AG04449 (cell line): ENCODE measurements around the gene IQCK.
A peak's percentile ranks its signal among the peaks of the same experiment; 100 is the strongest.

ENCODE experiments used
- CTCF ChIA-PET: fragments of 350-600 bp; formaldehyde crosslinking; extraction: SDS; loops from one replicate; lab custom pipeline; 2021; ENCODE audit warnings: antibody characterized with exemption; lab: Yijun Ruan, JAX
- POLR2A ChIA-PET: fragments of 400-600, 350-600 bp; formaldehyde crosslinking; extraction: SDS; loops from one replicate; lab custom pipeline; 2020; ENCODE audit warnings: antibody characterized with exemption, inconsistent platforms; lab: Yijun Ruan, JAX
- DNase-seq: peaks from one replicate; pipeline ENCODE4 v3.0.0-alpha.2; 2010; ENCODE audit warnings: low read depth, low spot score
- H3K4me3 ChIP-seq: 2 replicates; pipeline ENCODE4 v1.5.1; 2011; ENCODE audit warnings: low read depth, mild to moderate bottlenecking, control low read depth, low read length
- TF ChIP-seq, protein P1 (sequence below): IDR thresholded peaks from one replicate; pipeline ENCODE4 v1.5.1; 2011; ENCODE audit warnings: mild to moderate bottlenecking, moderate library complexity, low read length, control low read depth, inconsistent platforms; ENCODE audit not compliant: insufficient read depth; ENCODE audit errors: missing control alignments

The IQCK gene

DNA sequence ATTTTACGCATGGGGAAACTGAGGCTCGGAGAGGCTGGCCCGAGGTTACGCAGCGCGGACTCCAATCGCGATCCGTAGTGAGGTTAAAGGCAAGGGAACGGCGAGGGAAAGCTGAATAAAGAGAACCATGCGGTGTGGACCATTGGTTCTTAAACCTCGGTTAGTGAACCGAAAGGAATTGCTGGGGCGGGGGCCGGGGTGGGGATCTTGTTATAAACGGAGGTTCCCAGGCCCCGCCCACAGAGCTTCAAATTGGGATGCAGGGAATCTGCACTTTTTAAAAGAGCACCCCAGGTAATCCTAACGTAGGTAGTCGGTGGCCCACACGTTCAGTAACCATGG, 524 bp downstream of the IQCK start:
- H3K4me3 ChIP-seq = peak overlapping the region; percentile 99
- TF ChIP-seq, protein P1, sequence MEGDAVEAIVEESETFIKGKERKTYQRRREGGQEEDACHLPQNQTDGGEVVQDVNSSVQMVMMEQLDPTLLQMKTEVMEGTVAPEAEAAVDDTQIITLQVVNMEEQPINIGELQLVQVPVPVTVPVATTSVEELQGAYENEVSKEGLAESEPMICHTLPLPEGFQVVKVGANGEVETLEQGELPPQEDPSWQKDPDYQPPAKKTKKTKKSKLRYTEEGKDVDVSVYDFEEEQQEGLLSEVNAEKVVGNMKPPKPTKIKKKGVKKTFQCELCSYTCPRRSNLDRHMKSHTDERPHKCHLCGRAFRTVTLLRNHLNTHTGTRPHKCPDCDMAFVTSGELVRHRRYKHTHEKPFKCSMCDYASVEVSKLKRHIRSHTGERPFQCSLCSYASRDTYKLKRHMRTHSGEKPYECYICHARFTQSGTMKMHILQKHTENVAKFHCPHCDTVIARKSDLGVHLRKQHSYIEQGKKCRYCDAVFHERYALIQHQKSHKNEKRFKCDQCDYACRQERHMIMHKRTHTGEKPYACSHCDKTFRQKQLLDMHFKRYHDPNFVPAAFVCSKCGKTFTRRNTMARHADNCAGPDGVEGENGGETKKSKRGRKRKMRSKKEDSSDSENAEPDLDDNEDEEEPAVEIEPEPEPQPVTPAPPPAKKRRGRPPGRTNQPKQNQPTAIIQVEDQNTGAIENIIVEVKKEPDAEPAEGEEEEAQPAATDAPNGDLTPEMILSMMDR = no peak
- ChIA-PET POLR2A (interaction anchor here (1.1 kb wide), 1 partner anchor 8 kb away, joined by 3 read pairs; no protein-coding TSS in a partner anchor), CTCF (interaction anchor here (1.0 to 1.1 kb wide), 2 partner anchors 156 to 170 kb away, joined by 3 to 4 read pairs; no protein-coding TSS in a partner anchor)
- no peak for DNase-seq

DNA sequence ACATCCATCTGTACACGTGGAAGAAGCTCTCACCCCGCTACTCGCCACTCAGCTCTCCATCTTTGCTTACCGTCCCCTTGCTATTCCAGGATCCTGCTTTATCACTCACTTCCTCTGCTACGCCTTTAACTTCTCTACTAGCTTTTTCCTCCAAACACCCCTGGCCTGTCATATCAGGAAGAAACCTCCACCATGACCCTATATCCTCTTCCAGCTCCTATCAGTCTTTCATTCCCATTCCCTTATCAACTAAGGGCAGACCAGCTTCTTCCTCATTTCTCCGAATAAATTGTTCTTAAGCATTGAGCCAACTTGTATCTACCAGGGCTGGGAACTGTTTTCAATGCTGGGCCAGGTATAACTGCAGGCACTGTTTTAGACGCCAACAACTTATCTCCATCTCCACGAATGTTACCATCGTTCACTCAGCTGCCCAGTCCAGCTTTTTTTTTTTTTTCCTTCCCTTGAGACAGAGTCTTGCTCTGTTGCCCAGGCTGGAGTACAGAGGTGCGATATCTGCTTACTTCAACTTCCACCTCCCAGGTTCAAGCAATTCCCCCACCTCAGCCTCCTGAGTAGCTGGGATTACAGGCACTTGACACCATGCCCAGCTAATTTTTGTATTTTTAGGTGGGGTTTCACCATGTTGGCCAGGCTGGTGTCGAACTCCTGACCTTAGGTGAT, 4.3 kb downstream of the IQCK start:
- DNase-seq = no peak
- TF ChIP-seq, protein P1 = no peak
- H3K4me3 ChIP-seq = no peak overlapping the region
- ChIA-PET POLR2A (no interaction called here), CTCF (no interaction called here)

DNA sequence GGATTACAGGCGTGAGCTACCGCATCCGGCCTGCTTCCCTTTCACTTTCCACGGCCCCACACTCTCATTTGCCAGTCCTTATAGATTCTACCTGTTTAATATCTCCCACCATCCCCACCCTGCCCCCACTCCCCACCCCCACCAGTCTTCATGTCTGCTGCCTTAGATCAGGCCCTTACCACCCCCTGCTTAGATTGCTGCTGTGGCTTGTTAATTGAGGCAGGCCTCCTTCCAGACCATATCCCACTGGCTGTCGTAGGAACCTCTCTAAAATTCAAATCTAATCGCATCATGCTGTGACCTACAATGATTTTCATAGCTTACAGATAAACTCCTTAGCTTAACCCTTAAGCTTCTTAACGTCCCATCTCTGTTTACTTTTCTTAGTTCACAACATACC, 4.9 kb downstream of the IQCK start:
- ChIA-PET CTCF (no interaction called here), POLR2A (no interaction called here)
- no peak for DNase-seq
- TF ChIP-seq, protein P1 = no peak
- H3K4me3 ChIP-seq = no peak overlapping the region

DNA sequence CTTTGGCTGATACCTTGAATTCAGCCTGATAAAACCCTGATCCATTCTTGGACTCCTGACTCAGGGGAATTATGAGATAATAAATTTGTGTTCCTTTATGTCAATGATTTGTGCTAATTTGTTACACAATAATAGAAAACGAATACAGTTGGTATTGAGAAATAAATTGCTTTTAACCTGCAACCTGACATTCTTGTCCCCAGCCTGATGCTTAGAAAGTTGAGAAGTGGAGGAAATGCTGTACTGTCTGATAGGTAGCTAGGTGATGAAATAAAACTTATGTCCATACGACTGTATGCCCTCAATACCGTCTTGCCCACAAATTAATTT, 10.5 kb downstream of the IQCK start:
- TF ChIP-seq, protein P1 = no peak
- ChIA-PET POLR2A (no interaction called here), CTCF (no interaction called here)
- no peak for DNase-seq
- H3K4me3 ChIP-seq = no peak overlapping the region

DNA sequence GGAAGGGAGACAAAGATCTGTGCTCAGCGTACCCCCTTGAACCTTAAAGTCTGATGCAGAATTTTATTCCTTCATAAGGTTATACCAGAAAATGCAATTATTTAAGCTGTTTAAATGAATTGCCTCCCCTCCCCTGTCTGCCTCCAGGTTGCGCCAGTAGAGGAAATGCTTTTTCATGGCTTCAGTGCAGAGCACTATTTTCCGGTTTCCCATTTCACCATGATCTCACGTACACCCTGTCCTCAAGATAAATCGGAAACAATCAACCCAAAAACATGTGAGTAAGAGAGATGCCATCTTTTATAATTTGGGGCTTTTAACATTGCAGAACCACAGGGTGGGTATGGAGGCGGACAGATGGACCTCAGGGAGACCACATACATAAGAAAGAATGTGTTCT, 15.5 kb downstream of the IQCK start:
- H3K4me3 ChIP-seq = no peak overlapping the region
- POLR2A ChIA-PET = no interaction called here
- DNase-seq = no peak
- CTCF ChIA-PET = no interaction called here
- TF ChIP-seq, protein P1 = no peak

DNA sequence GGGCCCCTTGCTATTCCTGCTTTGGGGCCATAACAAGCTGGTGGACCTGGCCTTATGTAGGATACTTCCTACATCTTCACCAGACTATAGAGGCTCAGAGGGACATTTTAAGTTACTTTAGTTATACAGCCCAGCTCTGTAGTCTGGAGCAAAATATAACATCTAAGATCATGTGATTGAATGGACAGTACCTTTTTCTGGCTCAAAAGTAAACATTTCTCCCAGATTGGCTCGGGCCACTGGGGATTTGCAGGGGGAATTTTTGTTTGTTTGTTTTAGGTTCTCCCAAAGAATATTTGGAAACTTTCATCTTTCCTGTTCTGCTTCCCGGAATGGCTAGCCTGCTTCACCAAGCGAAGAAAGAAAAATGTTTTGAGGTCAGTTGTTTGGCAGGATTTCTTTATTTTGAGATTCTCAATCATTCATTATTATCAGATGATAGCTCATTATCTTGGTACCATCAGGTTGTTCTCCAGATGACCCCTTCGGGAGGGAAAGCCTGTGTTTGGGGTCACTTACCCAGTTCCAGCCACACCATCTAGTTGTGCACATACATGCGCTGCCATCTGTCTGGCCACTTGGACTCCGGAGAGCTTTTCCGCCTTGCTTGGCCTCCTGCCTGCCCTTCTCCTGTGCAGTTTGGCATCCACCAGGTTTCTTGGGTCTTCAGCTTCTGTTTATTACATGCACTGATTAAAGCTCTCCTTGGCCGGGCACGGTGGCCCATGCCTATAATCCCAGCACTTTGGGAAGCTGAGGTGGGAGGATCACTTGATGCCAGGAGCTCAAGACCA, 17.2 kb downstream of the IQCK start:
- ChIA-PET POLR2A (no interaction called here), CTCF (no interaction called here)
- no peak overlapping the region for H3K4me3 ChIP-seq
- no peak for DNase-seq
- TF ChIP-seq, protein P1 = no peak
